Kidney capillary endothelial cell (primary cell): ENCODE results near the gene TRPV6.

ENCODE experiments used
- DNase-seq: peaks from one replicate; pipeline ENCODE4 v3.0.0-alpha.2; 2018; ENCODE audit warnings: low spot score

Gene TRPV6

DNA sequence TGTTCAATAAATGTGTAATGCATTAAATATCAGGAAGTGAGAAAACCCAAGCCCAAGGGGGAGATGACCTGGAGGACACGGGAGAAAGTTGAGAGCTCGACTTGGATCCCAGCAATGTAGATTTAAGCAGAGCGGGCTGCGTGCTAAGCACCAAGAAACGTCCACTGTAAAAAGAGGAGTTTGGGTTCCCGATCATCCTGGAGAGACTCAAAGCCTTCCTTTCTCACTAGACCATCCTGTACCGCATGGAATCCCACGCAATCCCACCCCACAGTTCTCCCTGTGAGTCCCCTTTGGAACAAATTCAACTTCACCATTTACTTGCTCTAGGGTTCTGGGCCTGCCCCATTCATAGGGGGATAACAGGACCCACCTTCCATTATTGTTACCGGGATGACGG, 2.4 kb downstream of the TRPV6 start:
- no peak for DNase-seq

DNA sequence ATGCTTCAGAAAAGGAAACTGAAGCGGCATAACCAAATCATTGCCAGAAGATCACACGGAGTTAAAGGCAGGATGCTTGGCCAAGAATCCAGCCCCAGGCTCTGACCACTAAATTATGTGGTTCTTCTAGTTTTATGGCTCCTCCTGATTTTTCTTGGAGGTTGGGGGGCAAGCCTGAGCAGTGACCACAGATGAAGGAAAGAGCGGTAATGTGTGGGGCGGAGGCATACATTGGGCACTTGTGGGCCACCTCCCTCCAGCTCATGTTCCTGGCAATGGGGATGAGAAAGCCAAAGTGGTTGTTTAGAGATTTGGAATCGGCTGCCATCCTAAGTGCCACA, 3.2 kb downstream of the TRPV6 start:
- no peak for DNase-seq

DNA sequence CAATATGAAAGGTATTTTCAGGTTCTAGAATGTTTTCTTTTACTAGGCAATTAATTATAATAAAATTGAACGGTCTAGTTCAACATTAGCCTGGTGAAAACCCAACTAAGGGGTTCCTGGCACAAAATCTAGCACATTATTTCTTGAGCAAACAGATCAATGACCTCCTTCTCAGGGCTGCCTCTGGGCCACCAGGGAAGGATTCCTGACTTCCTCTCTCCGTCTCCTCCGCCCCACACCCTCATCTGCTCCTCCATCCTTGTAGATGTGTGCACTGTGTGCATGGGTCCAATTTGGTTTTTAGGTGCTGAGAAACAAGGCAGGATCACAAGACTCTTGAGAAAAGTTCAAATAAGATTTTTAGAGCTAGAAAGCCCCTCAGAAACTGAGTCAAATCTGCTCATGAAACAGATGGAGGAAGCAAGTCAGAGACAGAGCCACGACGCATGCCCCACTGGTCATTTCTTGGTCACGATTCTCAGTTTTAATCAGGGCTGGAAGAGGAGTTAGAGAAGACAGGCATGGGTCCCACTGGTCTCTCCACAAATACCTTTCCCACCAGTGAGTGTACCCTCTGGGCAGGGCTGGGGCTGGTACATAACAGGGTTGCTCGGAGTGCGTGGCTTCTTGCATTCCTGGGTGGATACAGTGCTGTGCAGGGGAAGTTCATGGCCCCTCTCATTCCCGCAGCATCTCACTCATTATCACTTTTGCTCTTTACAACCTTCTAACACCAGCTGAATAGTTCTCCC, 3.8 kb downstream of the TRPV6 start:
- no peak for DNase-seq

DNA sequence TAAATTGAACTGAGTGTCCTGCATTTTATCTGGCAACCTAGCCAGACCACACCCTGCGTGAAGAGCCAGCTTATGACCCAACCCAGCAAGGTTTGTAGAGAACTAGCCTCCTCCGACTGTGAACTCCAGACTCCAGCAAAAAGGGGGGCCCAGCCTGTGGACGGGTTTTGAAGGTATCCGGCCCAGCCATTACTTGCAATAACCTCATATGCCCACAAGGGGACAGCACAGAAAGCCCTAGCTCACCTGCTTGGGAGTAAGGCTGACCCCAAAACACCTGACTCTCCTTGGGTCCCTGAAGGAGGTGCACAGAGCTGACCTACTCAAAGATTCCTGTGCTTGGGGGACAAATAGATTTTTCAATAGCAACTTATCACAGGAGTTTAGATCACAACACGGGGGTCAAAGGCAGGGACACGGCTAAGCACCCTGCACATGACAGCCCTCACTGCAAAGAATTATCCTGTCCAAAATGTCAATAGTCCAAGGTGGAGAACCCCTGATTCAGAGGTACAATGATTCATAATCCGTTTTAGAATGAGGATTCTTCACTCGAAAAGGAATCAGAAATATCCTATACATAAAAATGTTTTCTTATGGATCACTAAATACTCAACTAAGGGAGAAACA, 4.6 kb downstream of the TRPV6 start:
- DNase-seq, result peak; percentile 21

DNA sequence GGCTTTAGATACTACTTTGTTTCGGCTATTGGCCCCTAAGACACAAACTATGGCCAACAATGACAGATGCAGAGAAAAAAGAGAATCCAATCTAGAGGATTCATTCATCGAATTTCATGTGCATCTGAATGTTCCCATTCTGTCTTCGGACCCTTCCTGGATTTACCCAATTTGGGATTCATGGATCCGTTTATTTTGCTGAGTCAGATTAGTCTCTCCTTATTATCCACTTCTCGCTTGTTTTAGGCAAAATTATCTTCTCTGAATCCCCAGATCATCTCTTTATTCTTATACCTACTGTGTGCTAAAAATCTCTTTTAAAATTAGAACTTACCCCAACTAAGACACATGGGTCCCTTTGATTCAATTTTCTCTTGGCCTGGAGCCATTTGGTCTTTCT, 6.5 kb downstream of the TRPV6 start:
- no peak for DNase-seq

DNA sequence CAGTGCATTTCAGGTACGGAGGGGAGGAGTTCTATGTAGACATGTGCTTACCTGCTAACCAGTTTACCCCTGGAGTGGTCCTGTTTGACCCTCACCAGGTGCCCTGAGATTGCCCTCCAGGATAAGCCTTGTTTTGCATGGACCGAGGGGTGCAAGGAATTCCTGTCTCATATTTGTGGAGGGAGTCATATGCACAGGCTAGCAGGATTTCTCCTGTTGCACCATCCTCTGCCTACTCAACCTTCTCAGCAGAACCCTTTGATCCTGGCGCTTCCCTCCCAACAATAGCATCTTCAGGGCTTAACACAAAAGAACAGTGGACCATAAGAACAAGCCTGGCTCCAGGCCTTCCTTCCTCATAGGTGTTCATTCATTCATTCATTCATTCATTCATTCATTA, 7.2 kb downstream of the TRPV6 start:
- no peak for DNase-seq

DNA sequence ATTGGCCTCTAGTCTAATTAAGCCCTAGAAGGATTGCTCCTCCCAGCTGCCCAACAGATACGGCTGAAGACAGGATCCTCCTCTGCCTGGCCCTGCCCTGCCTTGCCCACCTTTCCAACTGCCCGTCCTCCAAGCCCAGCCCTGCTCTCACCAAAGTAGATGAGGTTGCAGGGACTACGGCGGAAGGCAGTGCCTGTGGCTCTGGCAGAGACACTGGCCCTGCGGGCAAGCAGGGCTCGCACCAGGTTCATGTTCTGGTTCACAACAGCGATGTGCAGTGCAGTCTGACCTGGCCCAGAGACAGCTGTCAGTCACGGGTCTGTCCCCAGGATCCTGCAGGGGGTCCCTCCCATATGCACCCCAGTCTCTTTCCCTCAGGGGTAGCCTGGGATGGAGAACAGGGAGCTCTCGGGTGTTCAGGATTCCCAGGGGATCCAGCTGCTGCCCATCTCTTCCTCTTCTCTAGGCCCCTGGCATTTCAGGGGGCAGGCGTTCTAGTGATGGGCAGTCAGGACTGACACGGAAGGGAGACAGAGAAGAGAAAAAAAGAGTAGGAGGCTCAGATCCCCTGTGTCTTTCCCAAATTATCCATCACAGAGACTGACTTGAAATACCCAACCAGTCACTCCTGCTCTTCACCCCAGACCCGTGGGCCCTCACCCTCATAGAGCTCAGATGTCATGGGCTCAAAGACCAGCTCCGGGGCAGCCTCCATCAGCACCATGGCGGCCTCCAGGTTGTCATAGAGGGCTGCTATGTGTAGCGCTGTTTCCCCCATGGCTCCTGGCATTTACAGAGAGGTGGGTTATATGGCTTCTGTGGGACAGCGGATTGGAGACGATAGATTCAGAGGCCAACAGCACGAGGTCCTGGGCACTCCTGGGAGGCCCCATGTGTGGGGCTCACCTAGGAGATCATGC, 8.3 kb downstream of the TRPV6 start:
- DNase-seq, result no peak

DNA sequence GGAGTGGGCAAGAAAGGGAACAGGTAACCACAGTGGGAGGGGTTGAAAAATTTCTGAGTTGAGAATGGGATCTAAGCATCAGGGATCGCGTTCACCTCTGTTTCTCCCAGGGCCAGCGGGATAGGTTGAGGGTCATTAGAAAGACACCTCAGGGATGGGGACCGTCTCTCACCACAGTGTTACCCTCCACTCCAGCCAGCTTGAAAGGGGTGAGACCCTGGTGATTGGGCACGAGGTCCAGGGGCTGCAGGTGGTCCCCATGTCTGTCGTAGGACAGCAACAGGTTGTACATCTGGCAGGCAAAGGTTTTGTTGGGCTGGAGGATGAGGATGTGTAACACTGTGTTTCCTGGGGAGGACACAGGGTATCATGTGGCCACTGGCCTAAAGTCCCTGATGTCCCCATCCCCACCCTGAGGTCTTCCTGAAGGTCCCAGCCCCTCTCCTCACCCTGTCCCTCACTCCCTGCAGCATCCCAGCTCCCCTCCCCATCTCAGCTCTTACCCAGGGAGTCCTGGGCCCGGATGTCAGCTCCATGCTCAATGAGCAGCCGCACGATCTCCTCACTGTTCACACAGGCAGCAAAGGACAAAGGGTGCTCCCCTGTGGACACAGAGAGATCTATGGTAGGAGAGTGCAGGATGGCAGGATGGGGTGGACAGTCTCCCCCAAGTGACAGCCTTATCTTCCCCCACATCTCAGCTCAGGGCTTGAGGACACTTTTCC, 9.1 kb downstream of the TRPV6 start:
- no peak for DNase-seq

DNA sequence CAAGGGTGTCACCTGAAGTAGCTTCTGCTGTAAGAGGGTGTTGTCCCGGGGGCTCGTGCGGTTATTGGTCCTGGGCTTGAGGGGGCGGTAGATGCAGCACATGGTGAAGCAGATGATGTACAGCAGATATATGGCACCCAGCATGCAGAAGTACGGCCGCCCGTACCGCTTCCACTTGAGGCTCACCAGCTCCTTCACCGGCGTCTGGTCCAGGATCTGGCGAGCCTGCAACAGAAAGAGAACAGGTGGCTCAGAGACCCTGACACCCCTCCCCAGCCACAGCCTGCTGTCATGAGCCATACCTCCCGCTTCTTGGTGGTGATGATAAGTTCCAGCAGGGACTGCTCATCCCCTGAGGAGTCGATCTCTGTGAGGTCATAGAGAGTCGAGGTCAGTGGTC, 10.1 kb downstream of the TRPV6 start:
- DNase-seq, result no peak

DNA sequence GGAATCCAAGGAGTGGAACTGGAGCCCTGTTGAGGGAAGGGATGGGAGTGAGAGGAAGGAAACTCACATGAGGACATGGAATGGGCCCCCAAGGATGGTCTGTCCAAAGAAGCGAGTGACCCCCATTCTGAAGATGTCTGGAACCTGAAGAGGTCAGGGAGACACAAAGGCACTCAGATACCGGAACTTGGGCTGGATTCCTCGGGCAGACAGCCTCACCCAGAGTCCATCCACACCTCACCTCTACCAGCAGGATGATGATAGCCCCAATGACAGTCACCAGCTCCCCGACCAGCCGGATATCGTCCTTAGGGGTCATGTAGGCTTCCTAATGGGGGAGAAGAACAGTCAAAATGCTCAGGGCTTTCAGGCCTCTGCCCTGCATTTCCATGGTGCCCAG, 10.7 kb downstream of the TRPV6 start:
- no peak for DNase-seq

DNA sequence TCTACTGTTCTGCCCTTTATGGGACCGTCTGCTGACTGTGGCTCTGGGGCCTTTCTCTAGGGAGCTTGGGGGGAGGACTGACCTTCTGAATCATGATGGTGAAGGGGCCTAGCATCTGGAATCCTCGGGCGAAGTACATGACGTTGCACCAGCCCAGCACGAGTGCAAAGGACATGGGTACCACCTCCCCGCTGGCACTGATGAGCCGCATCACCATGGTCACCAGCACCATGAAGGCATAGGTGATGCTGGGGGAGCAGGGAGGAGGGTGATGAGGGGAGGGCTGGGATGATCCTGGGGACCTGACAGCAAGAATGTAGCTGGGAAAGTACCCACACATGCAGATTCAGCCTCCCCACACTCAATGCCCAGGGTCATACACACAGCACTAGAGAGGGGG, 11.1 kb downstream of the TRPV6 start:
- no peak for DNase-seq

DNA sequence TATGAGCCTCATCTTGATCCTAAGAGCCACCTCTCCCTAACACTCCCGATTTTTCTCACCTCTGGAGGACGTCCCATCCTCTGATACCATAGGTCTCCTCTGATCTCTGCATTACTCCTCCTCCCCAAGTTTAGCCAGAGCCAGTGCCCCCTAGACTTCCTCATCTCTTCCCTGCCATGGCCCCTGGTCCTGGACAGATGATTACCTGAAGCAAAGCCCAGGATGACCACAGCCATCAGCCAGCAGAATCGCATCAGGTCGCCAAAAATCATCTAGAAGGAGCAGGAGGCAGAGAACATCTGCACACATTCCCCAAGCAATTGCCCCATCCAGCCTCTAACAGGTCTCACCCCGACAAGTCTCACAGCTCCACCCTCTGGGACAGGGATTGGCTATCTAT, 11.7 kb downstream of the TRPV6 start:
- DNase-seq, result no peak

DNA sequence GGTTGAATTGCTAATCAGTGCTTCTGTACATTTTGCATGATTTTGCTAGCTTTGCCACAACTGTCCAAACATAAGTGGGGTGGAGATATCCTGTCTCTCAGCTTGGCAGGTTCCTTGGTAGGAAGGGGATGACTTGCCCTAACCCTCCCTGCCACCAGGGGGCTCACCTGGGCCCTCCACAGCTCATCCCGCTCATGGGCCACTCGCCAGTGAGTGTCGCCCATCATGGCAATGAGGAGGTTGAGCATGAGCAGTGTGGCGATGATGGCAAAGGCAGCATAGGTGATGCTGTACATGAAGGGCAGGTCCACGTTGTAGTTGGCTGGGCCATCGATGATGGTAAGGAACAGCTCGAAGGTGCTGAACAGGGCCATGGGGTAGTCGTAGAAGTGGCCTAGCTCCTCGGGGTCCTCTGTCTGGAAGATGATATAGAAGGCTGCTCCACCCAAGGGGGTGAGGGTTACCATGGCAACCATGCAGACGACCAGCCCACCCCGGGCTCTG, 12.2 kb downstream of the TRPV6 start:
- no peak for DNase-seq

DNA sequence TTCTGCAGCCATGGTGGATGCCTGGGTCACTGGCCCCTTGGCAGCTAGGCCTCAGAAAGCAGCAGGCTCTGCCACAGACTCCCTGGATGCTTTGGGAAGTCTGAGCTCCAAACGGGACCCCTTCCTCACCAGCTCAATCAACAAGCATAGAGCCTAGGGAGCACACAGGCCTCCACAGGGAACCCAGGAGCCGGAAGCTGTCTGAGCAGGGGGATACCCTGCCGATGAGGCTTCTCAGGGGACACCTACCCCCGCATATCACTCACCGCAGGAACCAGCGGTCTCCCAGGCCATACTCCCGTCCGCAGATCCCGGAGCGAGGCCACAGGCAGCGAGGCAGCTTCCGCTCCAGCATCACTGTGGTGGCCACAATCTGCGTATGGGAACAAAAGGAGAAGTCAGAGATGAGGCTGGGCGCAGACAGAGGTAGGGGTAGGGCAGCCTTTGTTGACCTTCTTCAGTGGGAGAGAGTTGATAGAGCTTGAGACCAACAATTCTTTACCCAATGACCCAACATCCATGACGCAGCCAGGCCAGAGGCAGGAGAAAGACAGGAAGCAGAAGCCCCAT, 13.4 kb downstream of the TRPV6 start:
- DNase-seq, result no peak

DNA sequence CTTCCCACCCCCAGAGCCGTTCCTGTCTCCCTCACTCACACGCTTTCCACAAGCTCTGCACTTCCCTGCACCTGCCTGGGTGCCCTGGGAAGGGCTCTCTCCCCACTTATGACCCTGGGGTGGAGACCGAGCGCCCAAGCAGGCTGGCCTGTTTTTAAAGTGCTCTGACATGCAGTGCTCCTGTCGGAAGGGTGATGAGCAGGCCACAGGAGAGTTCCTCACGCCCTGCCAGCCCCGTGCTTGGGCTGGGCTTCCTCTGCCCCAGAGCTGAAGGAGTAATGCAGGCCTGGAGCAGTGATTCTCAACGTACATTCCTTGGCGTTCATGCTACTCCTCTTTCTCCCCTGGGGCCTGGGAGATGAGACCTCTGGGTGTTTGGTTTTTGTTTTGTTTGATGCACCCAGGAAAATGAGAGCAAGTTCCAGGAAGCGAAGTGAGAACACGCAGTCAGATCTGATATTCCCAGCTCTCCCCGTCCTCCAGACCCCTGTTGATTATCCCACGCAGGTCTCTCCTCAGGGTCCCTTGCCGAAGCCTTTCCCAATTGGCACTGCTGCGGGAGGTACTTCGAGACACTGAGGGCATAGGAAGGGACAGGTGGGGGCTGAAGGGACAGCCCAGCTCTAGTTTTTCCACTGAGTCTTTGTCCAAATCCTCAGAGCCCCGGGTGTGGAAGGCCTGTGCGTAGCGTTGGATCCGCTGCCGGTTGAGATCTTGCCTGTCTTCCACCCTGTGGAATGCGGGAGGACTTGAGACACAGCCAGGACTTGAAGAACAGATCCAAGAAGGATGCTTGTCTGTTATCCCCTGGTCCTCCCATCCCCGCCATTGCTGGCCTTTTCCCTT, 14.1 kb downstream of the TRPV6 start:
- no peak for DNase-seq

DNA sequence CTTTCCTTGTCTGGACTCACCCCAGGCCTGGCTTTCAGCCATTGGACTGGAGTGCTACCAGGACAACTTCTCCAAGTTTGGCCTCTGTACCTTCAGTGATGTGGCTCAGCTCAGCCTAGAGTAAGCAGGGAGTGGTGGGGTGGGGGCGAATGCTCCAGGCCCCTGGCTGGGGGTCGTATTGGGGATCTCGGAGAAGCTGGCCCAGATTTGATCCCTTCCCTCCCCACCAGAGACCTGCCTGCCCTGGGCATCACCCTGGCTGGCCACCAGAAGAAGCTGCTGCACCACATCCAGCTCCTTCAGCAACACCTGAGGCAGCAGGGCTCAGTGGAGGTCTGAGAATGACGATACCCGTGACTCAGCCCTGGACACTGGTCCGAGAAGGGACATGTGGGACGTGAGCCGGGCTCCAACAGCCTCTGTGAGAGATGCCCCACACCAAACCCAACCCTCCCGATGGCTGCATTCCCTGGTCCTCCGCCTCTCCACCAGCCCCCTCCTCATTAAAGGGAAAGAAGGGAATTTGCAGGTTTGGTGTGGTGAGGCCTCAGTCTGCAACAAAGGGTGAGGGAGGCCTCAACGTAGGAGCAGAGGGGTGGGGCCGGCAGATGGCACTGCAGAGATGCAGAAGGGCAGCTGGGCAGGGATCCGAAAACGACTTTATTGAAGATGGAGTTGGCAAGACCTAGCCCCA, 14.8 kb downstream of the TRPV6 start:
- no peak for DNase-seq

DNA sequence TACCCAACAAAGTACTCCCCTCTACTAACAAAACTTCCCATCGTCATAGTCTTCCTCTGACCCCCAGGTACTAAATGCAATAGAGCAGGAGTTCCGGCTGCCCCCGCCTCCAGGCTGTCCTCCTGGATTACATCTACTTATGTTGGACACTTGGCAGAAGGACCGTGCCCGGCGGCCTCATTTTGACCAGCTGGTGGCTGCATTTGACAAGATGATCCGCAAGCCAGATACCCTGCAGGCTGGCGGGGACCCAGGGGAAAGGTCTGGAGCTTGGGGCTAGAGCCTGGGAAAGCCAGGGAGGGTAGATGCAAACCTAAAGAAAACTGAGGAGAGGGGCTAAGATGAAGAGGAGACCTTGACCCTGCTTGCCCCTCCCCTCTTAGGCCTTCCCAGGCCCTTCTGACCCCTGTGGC, 15.4 kb downstream of the TRPV6 start:
- no peak for DNase-seq

DNA sequence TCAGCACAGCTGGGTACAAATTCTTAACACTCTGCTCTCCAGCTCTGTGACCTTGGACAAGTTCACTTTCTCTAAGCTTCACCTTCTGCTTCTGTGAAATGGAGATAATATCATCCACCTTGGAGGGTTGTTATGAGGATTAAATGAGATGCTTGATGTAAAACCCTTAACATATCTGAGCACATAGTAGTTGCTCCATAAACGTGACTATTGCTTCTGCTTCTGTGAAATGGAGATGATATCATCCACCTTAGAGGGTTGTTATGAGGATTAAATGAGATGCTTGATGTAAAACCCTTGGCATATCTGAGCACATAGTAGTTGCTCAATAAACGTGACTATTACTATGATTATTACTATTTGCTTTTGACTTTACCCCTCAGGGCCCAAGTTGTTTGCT, 16.1 kb downstream of the TRPV6 start:
- no peak for DNase-seq

DNA sequence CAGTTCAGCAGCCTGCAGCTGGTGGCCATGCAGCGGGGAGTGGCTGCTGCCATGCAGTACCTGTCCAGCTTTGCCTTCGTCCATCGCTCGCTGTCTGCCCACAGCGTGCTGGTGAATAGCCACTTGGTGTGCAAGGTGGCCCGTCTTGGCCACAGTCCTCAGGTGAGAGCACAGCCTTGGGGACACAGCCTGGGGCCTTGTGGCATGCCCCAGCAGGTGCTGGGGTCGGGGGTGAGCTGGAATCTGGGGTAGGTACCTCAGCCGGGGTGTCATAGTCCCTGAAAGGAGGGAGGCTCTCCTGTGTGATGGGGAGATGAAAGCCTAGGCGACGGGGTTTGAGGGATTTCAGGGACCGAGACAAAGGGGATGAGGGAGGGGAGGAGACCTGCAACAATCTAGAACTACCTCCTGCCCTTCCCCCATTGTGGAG, 16.5 kb downstream of the TRPV6 start:
- DNase-seq, result no peak
